GM10248 (cell line): ENCODE data around the gene HVCN1.

Experiments
- CTCF ChIA-PET: fragments of 300-600 bp; sonication (Branson Sonifier 250); formaldehyde crosslinking; extraction: SDS; loops from one replicate; lab custom pipeline; 2021; ENCODE audit warnings: antibody characterized with exemption; lab: Yijun Ruan, JAX
- POLR2A ChIA-PET: fragments of 350-650 bp; sonication (Branson Sonifier 250); formaldehyde crosslinking; extraction: SDS; loops from one replicate; lab custom pipeline; 2020; ENCODE audit warnings: antibody characterized with exemption; lab: Yijun Ruan, JAX
- DNase-seq: peaks from one replicate; pipeline ENCODE4 v3.0.0; 2012; ENCODE audit errors: extremely low spot score
- CTCF ChIP-seq: IDR thresholded peaks from 2 replicates; pipeline ENCODE4 v1.5.1; 2012; ENCODE audit warnings: mild to moderate bottlenecking, low read depth; ENCODE audit errors: extremely low read depth, missing control alignments, control extremely low read depth

HVCN1 gene

GRCh38 chr12:110704231-110704630, 15.3 kb upstream of the HVCN1 start:
- no peak for TF ChIP-seq CTCF
- DNase-seq: no peak
- ChIA-PET POLR2A (no interaction called here), CTCF (interaction anchor here (1.0 to 1.6 kb wide), 19 partner anchors 9 to 254 kb away, joined by 3 to 12 read pairs (median 4); partner anchors contain the start of gene ARPC3)

- ChIA-PET POLR2A (interaction anchor here (0.6 kb wide), 1 partner anchor 109 kb away, joined by 3 read pairs; no protein-coding TSS in a partner anchor), CTCF (interaction anchor here (1.4 to 1.7 kb wide), 2 partner anchors 47 to 253 kb away, joined by 4 to 6 read pairs; partner anchors contain the start of gene ARPC3)
- TF ChIP-seq CTCF: no peak
- no peak for DNase-seq
These were observed 13.2 kb upstream of the HVCN1 start for GRCh38 chr12:110702081-110702480.

GRCh38 chr12:110699591-110700445, 10.9 kb upstream of the HVCN1 start:
- ChIA-PET CTCF (interaction anchor here (1.2 kb wide), 1 partner anchor 79 kb away, joined by 3 read pairs; no protein-coding TSS in a partner anchor), POLR2A (no interaction called here)
- TF ChIP-seq CTCF: peak; percentile 12
- no peak for DNase-seq

- ChIA-PET POLR2A (no interaction called here), CTCF (interaction anchor here (0.7 to 1.6 kb wide), 24 partner anchors 9 to 248 kb away, joined by 3 to 14 read pairs (median 4); partner anchors contain the start of genes ARPC3, FAM216A and GPN3)
- peak; percentile 86 for DNase-seq
These were observed 9.4 kb upstream of the HVCN1 start for GRCh38 chr12:110698171-110698902.

GRCh38 chr12:110697236-110697635, 8.3 kb upstream of the HVCN1 start:
- POLR2A ChIA-PET: no interaction called here

More at GRCh38 chr12:110698171-110698902, 9.4 kb upstream of the HVCN1 start:
- TF ChIP-seq CTCF: peak; percentile 80

More at GRCh38 chr12:110697236-110697635, 8.3 kb upstream of the HVCN1 start:
- no peak for TF ChIP-seq CTCF
- no peak for DNase-seq
- CTCF ChIA-PET: interaction anchor here (0.7 to 1.6 kb wide), 21 partner anchors 8 to 247 kb away, joined by 3 to 14 read pairs (median 4); partner anchors contain the start of genes ARPC3, FAM216A and GPN3
